Head of caudate nucleus (tissue), 42 donors: ENCODE measurements around the gene PTPN23.

ENCODE experiments used
- DNase-seq, 42 donors: peaks; one replicate each; pipeline versions ENCODE4 v3.0.0 to v3.0.0-alpha.2; 2020 to 2021; ENCODE audit warnings: mixed read lengths in 7 of 42
- intact Hi-C: fragments of 100-400 bp; cut with DNase I; formaldehyde crosslinking; loops from one replicate; pipeline ENCODE4 v1.15.0; 2022

PTPN23 gene

GRCh38 chr3:47394881-47395280 lies 14.1 kb downstream of the PTPN23 start:
- intact Hi-C loops = no loop called here
- DNase-seq = no peak

DNA sequence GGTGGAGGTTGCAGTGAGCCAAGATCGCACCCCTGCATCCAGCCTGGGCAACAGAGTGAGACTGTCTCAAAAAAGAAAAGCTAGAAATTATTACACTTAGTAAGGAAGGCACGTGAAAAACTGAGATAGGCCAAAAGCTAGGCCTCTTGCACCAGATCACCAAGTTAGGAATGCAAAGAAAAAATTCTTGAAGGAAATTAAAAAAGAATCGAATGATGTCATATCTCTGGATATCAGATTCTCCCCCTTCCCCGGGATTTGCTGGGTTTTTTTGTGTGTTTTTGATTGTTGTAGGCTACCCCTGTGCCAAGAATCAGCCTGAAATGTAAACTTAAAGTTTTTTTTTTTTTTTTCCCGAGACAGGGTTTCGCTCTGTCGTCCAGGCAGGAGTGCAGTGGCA lies 17.4 kb downstream of the PTPN23 start:
- intact Hi-C loops = no loop called here
- no peak for DNase-seq

DNA sequence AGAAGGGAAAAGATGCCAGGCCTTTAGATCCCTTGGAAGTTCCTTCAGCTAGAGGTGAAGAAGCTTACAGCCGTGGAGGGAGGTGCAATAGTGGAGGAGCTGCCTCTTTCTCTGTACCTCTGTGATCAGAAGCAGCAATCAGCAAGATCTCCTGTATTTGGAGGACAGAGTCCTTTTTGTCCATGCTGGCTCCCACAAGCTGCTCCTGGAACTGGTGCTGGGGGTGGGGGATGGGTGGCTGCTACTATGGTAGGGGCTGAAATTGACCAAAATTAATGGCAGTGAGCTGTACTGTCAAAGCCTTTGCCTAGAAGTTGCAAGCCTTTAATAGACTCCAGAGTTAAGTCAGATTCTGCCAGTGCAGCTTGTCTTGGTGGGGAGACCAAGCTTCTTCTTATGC lies 18.2 kb downstream of the PTPN23 start:
- no peak for DNase-seq
- intact Hi-C loops = no loop called here

- no peak for DNase-seq
- intact Hi-C loops = no loop called here
Measured at GRCh38 chr3:47399531-47400270, 18.9 kb downstream of the PTPN23 start.

- peak in 1 of 42 donors; percentile 44 for DNase-seq
- intact Hi-C loops = no loop called here
Measured at GRCh38 chr3:47404431-47404876, 23.6 kb downstream of the PTPN23 start.

DNA sequence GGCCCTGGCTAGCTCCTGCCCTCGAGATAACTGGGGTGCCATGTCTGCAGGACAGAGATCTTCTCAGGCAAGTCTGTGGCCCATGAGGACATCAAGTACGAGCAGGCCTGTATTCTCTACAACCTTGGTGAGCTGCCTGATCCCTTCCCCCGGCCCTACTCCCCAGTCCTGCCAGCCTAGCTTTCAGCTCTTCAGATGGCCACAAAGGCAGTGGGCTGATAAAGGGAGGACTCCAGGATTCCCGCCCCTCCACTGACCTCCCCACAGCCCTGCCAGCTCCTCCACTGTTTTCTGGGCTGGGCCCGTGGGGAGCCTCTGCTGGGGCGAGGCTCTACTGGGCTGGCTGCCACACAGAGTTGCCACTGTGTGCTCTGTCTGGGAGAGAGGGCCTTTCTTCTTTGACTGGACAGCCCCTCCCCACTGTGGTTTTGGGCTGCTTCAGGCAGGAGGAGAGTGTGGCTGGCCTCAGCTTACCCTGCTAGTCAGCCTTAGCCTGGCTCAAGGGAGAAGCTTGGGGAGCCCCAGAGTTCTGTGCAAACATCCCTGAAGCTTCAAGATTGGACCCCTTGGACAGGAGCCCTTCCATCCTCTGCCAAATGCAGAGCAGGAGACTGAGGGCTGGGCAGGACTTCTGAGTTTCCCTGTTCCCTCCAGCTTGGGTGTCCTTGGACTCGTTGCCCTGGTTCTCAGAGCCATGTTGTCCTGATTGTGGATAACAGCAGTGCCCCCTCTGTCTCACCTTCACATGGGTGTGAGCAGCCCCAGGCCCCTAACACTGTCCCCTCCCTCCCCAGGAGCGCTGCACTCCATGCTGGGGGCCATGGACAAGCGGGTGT lies 24.4 kb downstream of the PTPN23 start:
- intact Hi-C loops = no loop called here
- DNase-seq = peak; percentile 46 to 85 (median 72)

DNA sequence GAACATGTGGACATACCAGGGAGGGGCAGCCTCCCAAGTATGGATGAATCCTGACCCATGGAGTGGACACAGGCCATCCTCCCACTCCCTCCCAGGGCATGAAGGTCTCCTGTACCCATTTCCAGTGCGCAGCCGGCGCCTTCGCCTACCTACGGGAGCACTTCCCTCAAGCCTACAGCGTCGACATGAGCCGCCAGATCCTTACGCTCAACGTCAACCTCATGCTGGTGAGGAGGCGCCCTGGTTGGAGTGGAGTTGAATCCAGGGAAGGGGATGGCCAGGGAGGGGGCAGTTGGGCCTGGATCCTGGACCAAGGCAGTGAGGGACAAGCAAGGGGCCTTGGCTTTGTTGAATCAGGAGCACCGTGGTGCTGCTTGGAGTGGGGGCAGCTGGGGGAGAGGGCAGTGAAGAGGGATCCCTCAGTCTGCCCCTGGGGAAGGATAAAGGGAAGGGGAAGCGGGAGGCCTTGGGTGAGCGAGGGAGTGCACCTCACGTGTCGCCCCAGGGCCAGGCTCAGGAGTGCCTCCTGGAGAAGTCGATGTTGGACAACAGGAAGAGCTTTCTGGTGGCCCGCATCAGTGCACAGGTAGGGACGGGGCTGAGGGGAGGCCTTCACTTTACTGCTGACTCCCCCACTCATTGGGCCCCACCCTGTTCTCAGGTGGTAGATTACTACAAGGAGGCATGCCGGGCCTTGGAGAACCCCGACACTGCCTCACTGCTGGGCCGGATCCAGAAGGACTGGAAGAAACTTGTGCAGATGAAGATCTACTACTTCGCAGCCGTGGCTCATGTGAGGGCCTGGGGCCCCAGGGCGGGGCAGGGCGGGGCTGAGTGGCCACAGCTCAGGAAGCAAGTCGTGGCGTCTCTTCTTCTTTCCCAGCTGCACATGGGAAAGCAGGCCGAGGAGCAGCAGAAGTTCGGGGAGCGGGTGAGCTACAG lies 25.3 kb downstream of the PTPN23 start:
- no peak for DNase-seq
- intact Hi-C loops = no loop called here

GRCh38 chr3:47406762-47407149 lies 25.9 kb downstream of the PTPN23 start:
- DNase-seq = peak in 1 of 42 donors; percentile 44
- intact Hi-C loops = no loop called here

DNA sequence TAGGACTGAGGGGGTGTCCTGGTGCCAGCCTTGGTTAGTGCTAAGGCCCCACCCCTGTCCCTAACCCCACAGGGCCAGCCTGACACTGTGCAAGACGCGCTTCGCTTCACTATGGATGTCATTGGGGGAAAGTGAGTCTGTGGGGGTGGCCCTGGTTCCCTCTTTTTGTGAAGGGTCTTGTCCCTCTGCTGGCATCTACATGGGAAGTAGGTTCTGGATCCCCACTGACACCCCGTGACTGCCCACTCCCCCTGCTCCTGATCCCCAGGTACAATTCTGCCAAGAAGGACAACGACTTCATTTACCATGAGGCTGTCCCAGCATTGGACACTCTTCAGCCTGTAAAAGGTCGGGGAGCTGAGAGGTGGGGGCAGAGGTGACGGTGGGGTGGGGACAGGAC lies 26.4 kb downstream of the PTPN23 start:
- intact Hi-C loops = no loop called here
- DNase-seq = no peak

DNA sequence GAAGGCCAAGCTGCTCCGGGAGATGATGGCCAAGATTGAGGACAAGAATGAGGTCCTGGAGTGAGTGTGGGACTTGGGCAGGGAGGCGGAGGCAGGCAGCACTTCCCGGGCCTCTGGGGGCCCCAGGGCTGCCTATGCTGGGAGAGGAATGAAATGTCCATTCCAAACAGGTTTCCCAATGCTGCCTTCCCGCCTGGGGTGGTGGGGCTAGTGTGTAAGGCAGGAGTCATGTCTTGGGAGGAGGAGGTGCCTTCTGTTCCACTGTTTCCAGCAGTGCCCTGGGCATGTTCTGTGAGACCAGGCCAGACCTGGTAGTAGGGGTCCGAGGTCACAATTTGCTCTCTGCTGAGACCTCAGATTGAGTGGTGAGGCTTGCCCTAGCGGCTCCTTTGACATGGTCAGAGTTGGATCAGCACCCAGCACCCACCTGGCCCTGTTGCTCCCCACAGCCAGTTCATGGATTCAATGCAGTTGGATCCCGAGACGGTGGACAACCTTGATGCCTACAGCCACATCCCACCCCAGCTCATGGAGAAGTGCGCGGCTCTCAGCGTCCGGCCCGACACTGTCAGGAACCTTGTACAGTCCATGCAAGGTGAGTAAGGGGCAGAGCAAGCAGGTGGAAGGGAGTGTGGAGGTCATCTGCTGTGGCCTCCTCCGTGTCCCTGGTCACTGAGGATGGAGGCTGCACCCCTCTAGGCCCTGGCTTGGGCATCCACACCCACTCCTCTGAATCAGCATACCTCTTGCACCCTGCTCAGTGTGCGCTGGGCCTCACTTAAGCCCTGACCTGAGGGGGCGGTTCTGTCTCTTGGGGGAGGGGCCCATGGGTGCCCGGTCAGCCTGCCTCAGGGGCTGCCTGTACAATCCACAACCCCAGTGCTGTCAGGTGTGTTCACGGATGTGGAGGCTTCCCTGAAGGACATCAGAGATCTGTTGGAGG lies 27.3 kb downstream of the PTPN23 start:
- no peak for DNase-seq
- intact Hi-C loops = no loop called here

DNA sequence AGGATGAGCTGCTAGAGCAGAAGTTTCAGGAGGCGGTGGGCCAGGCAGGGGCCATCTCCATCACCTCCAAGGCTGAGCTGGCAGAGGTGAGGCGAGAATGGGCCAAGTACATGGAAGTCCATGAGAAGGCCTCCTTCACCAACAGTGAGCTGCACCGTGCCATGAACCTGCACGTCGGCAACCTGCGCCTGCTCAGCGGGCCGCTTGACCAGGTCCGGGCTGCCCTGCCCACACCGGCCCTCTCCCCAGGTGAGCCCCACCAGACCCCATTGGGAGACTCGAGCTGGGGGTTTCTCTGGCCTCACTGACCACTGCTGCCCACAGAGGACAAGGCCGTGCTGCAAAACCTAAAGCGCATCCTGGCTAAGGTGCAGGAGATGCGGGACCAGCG lies 28.0 kb downstream of the PTPN23 start:
- intact Hi-C loops = no loop called here
- DNase-seq = no peak

- intact Hi-C loops = no loop called here
- DNase-seq = peak in 1 of 42 donors; percentile 7
Measured at GRCh38 chr3:47409284-47409683, 28.5 kb downstream of the PTPN23 start.

DNA sequence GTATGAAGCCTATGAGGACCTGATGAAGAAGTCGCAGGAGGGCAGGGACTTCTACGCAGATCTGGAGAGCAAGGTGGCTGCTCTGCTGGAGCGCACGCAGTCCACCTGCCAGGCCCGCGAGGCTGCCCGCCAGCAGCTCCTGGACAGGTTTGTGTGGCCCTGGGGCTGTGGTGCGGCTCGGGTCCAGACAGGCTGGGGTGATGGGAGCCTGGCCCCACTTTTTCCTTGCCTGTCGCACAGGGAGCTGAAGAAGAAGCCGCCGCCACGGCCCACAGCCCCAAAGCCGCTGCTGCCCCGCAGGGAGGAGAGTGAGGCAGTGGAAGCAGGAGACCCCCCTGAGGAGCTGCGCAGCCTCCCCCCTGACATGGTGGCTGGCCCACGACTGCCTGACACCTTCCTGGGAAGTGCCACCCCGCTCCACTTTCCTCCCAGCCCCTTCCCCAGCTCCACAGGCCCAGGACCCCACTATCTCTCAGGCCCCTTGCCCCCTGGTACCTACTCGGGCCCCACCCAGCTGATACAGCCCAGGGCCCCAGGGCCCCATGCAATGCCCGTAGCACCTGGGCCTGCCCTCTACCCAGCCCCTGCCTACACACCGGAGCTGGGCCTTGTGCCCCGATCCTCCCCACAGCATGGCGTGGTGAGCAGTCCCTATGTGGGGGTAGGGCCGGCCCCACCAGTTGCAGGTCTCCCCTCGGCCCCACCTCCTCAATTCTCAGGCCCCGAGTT lies 29.0 kb downstream of the PTPN23 start:
- intact Hi-C loops = no loop called here

GRCh38 chr3:47410417-47410720 lies 29.5 kb downstream of the PTPN23 start:
- DNase-seq = no peak
- intact Hi-C loops = no loop called here

More for the DNA sequence above, 29.0 kb downstream of the PTPN23 start:
- DNase-seq = no peak

- intact Hi-C loops = no loop called here
- DNase-seq = no peak
Measured at GRCh38 chr3:47410801-47411646, 30.2 kb downstream of the PTPN23 start.

DNA sequence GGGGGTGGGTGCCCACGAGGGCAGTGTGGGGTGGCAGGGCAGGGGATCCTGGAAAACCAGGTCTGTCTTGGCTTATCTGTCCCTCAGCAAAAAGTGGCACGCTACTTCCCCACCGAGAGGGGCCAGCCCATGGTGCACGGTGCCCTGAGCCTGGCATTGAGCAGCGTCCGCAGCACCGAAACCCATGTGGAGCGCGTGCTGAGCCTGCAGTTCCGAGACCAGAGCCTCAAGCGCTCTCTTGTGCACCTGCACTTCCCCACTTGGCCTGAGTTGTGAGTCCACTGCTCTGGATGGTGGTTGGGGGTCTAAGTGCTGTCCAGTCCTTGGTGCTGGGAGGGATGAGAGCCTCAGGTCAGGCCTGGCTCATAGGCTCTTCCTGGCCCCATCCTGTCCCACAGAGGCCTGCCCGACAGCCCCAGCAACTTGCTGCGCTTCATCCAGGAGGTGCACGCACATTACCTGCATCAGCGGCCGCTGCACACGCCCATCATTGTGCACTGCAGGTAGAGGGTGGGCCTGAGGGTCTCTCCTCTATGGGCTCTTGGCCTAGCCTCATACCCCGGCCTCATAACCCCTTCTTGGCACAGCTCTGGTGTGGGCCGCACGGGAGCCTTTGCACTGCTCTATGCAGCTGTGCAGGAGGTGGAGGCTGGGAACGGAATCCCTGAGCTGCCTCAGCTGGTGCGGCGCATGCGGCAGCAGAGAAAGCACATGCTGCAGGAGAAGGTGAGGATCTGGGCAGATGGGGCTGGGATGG lies 31.1 kb downstream of the PTPN23 start:
- DNase-seq = peak in 2 of 42 donors; percentile 12 to 45

More for the DNA sequence above, 31.1 kb downstream of the PTPN23 start:
- intact Hi-C loops = no loop called here
